GM21619 (cell line): ENCODE results near the gene CALCOCO1.
"Not testable (repeated sequence)": the region's sequence is repeated elsewhere in the genome, so short reads cannot be mapped to it uniquely, and the experiment has no call there.

Experiments
- ATAC-seq: cut with Tn5 transposase; IDR thresholded peaks from one replicate; pipeline ENCODE4 v1.9.1; 2021; ENCODE audit not compliant: unreplicated experiment

CALCOCO1 gene

DNA sequence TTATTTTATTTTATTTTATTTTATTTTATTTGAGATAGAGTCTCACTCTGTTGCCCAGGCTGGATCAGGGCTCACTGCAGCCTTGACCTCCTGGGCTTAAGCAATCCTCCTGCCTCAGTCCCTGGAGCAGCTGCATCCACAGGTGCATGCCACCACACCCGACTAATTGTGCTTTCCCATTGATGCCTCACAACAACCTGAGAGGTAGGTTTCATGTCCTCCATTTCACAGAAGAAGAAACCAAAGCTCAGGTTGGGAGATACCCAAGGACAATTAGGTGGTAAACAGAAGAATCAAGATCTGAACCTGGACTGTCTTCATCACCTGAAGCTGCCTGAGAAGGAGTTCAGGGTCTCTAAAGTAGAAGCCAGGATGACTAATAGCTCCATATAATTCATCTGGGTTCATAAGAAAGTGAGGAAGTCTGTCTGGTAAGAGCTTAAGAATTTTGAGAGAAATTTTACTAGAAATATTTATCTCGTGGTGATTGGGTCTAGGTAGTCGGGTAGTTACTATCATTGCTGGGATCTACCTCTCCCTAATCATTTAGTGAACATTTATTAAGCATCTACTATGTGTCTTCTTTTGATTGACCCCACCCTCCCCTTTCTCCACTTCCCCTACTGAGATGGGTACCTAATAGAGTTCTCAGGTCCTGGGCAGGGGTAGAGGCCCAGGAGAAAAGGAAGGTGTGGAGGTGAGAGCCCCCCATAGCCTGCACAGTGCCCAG is 28.1 kb downstream of the CALCOCO1 start:
- ATAC-seq = no peak

DNA sequence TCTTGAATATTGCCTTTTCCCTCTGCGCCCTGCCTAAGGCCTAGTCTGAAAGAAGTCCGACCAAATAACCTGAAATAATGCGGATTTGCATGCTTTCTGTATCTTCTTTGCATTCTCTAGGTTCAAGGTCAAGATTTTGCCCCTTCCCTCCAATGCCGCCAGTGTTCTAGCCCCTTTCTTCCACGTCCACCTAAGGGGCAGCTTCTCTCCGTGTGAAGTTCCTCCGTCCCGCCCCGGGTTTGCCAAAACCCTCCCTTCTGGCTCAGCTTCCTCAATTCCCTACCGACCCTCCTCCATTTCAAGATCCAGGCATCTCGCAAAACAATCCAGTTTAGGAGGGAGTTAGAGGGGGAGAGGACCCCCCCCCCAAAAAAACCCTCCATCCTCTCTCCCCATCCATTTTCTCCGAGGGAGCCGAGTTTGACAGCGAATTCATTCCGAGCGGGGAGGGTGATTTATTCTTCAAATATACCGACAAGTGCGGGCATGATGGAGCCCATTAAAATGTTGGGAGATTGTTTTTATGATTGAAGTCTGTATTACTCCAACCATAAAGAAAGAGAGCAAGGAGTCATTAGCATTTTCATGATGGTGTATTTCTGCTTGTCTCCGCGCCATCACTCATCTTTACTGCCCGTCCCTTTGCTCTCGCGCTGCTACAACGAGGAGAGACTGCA is 30.5 kb downstream of the CALCOCO1 start:
- ATAC-seq = no peak

DNA sequence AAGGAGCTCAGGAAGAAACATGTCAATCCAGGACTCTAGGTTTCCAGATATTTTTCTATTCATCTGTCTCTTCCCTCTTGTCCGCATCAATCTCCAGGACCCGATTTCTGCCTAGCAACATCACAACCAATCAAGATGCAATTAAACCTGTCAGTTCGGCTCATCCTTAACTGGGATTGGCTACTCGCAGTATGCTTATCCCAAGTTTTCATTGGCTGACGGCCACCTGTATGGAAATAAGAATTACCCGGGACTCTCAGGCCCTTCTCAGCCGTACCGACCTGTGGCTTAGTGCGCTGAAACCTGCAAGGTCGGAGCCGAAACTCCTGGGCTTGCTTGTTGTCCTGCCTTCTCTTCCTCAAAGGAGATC is 31.0 kb downstream of the CALCOCO1 start:
- ATAC-seq = no peak

DNA sequence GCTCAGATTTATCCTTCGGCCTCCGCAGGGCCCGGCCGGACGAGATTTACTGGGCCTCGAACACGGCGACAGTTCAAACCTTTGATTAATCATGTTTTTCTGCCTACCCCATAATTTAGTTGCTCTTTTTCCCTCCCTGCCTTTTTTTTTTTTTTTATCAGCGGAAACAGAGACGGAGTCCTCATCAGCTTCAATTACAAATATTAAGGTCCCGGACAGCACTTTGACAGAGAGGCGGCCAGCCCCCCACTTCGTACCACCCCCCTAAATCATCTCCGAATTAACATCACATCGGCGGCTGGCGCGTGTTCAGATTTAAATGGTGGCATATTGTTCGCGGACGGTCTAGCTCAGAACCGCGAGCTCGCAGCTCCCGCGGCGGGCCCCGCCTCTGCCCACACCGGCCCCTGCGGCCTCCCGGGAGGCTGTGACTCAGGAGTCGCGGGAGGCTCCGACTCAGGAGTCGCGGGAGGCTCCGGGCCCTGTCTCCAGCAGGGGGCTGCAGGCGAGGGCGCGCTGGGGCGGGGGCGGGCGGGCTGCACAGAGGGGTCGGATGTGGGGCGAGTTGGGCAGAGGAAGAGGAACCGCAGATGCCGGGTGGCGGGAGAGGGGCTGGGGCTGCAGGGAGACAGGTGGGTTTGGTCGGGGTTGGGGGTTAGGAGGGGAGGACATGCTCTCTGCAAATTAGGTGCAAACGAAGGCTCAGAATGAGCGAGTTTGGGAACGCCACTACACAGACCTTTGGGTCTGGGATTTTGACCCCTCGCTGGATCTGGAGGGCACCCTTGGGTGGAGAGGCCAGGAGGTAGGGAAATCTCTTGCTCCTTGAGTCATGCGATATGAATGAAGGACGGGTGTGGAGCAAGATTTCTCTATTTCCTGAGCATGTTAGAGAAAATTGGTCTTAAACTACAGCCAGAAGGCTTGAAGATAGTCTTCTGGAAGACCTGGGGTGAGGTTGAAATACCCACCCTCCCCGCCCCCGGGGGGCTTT is 31.8 kb downstream of the CALCOCO1 start:
- no peak for ATAC-seq

DNA sequence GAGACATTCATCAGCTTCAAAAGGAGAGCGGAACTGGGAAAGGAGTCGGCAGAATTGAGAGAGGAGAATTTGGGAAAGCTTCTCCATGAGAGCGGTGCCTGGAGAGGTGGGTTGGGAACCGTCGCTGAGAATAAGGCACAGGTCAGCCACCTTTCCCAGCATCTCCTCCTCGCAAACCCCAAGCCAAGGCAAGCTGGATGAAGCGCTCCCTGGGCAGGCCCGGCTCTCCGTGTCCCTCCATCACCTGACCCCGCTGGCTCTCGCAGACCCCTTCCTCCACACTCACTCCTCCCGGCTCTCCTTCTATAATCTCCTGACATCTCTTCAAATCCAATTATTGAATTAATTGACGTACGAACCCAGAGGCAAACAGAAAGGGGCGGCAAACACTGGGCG is 32.5 kb downstream of the CALCOCO1 start:
- no peak for ATAC-seq

DNA sequence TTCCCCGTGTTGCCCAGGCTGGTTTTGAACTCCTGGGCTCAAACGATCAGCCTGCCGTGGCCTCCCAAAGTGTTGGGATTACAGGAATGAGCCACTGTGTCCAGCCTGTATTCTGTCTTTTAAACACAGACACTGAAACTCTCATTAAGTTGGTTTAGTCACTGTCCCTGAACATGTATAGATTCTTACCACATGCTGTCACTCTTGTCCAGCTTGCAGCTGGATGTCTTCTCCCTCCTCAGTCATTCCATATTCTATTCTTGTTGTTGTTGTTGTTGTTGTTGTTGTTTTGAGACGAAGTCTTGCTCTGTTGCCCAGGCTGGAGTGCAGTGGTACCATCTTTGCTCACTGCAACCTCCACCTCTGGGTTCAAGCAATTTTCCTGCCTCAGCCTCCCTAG is 39.1 kb downstream of the CALCOCO1 start:
- ATAC-seq = no peak

DNA sequence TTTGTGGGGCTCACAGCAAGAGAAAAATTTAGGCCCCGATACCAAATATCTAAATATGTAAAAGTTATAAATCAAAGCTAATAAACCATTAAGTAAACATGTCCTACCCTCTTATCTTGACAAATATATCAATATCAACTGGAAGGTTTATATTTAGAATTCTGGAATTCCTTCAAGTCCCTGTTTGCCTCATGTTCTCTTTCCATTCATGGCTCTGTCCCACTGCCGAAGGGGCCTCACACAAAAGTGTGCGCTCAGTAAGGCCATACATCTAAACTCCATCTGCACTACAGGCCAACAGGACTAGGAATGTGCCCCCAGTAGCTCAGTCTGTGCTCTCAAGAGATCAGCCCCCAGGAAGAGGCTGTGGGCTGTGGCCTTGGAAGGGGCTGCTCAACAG is 40.8 kb downstream of the CALCOCO1 start:
- ATAC-seq = no peak

DNA sequence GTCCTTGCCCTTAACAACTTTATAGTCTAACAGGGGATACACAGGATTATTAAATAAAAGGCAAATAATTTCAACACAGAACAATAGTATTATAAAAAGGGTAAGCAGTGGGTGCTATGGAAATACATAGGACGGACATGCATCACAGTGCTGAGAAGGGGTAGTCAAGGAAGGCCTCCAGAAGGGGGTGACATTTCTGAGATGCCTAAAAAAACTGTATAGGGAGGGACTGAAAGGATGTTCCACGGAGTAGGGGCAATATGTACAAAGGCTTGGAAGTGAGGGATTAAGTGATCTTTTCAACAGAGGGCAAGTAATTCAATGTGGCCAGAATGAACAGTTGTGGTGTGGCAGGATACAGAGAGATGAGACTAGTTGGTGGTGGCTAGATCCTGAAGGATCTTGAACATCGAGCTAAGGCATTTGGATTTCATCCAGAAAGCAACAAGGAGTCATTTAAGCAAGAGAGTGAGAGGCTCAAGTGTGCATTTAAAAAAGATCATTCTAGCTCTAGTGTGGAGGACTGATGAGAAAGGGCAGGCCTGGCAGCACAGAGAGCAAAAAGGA is 42.5 kb downstream of the CALCOCO1 start:
- no peak for ATAC-seq

DNA sequence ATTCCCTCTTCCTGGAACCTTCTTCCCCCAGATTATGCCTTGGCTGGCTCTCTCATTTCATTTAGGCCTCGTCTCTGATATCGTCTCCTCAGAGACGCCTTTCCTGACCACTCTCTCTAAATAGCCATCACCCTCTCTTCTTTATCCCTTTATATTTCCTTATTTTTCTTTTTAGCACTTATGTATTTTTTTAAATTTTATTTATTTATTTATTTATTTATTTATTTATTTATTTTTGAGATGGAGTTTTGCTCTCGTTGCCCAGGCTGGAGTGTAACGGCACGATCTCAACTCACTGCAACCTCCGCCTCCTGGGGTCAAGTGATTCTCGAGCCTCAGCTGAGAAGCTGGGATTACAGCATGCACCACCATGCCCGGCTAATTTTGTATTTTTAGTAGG is 43.3 kb downstream of the CALCOCO1 start:
- ATAC-seq = no peak

DNA sequence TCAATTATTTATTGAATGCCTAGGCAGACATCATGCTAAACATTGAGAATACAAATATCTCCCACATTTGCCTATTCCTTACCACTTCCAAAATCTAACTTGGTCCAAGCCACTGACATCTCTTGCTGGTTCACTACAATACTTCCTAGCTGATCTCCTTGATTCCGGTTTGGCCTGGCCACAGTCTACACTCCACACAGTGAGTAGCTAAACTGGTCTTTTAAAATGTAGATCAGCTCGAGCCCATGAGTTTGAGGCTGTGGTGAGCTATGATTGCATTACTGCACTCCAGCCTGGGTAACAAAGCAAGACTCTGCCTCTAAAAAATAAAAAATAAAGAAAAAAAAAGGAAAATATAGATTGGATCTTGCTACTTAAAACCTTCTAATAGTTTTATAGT is 43.8 kb downstream of the CALCOCO1 start:
- ATAC-seq = no peak

DNA sequence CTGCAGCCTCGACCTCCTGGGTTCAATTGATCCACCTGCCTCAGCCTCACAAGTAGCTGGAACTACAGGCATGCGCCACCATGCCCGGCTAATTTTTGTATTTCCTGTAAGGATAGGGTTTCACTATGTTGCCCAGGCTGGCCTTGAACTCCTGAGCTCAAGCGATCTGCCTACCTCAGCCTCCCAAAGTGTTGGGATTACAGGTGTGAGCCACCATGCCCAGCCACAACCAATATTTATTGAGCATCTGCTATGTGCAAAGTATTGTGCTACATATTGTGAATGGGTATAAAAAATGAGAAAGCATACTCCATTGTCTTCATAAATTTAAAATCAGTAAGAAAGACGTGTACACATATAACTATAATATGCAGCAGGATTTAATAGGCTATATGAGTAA is 47.2 kb downstream of the CALCOCO1 start:
- ATAC-seq = not testable (repeated sequence)

DNA sequence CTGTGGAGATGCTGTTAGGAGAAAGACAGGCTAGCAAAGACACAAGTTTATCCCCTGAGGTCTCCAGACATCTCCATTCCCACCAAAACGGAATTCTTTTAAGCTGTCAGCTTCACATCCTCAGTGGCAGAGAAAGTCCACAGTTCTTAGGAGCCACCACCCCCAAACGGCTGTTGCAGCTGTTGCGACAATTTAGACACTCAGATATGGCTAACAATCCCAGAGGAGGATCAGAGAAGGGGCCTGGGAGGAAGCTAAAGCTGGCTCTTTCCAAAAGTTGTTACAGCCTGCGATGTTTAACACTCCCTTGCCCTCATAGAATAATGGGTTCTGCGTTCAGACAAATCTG is 49.5 kb downstream of the CALCOCO1 start:
- no peak for ATAC-seq

DNA sequence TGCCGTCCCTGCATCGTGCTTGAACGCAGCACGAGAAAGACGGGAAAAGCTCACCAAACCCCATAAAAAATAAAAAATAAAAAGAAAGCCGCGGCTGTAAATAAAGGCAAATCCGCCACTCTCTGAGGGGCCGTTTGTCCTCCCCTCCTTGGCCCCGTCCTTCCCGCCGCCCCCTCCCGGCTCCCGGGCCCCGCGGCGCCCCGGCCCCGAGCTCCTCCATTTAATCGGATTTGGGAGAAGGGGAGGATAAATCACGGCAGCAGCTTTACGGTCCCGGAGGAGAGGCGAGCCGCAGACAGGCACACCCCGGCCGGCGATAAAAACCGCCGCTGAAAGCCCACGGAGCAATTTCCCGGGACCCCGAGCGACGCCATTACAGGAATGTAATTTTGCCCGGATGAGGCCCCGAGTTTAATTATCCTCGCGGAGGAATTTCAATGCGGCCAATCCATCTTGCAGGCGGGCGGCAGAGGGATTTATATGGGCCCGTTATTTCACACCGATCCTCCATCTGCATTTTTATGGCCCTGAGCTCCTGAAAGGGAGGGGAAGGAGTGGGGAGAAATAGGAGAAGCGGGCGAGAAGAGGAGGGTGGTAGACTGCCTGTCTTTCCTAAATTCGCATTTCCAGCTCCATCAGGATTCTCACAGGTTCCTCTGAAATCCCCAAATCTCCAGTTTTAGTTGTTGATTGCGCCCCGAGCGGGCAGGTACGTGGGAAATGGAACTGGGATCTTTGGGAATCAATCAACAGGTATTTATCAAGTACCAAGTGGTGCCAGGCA is 50.0 kb downstream of the CALCOCO1 start:
- no peak for ATAC-seq

DNA sequence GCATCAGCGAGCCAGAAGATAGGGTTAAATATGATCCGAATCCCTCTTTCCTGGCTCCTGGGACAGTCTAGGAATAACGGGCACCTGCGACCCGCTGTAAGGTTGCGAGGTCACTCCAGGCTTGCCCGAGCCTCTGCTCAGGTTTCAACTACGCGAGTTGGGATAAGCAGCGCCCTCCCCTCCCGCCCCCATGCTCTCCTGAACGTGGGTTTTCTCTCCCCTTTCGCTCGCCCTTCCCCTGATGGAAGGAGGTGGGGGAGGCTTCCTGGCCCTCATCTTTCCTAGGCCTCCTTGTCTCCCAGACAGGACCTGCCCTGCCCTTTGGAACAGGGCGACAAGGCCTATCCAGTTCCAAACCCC is 50.6 kb downstream of the CALCOCO1 start:
- ATAC-seq = no peak

DNA sequence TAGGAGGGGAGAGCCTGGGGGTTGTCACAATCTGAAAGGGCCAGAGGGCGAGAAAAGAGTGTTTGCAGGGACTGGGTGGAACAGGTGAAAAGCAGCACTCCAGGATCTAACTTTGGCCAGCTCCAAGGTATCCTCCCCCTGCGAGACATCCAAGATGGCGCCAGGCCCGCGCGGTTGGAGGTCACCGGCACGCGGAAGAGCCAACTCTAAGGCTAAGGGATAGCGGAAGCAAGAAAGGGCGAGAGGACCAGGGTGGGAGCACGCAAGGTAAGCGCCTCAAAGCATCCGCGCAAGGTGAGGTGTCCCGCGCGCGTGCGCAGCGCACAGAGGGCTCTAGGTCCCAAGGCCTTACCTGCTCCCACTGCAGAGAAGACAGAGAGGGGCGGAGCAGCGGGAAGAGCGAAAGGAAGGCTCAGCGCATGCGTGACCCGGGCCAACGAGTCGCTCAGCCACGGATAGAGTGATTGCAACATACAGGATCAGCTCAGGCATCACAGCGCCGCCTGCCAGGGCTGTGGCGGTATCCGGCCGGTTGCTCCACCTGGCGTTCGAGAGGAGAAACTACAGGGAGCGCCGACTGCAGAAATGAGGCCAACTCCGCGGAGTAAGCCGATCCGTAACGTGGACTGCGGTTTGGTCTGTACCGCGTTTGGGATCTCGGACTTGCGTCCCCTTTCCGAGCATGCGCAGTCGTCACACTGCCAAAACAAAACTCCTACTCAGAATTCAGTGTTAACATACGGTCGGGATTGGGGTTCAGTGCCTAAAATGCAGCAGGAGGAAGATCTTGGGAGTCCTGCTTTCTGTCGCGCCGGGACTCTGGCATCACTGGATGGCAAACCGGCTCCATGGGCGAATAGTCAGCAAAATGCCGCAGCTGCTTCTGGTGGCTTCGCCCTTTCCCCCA is 51.3 kb downstream of the CALCOCO1 start, which contains the start of gene ATP5MC2:
Gene ATP5MC2 (minus strand): TSS at position 383 of the 907 bp plus-strand sequence. CDS start 3,469 bp downstream, outside the sequence.
- ATAC-seq = peak; percentile 94

DNA sequence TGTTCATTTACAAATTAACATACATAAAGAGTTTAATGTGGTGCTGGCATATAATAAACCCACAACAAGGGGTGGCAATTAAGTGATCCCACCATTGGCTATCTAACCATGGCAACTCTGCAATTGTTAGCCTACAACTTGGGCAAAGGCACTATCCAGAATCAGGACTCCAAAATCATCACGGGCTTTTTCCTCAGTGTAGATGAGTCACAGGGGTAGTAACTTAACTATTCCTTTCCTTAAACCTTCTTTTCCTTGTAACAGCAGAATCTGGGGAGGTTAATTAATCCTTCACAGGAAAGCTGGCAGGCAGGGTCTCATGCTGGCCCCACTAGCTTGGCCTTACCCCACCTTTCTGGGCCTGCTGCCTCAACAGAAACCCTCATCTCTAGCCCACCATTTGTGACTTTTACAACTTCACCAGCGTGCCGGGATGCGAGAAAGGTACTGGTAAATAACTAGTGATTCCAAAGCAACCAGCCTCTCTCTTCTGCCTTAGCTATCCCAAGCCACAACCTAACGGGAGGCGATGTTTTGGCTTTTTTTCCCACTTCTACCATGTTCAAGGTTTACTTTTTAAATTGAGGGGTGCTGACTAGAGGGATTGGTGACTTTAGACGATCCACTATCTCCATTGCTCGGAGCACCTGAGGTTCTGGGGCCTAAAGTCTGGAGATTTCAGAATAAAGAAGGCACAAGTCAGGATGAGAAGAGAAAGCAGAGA is 52.1 kb downstream of the CALCOCO1 start:
- no peak for ATAC-seq

DNA sequence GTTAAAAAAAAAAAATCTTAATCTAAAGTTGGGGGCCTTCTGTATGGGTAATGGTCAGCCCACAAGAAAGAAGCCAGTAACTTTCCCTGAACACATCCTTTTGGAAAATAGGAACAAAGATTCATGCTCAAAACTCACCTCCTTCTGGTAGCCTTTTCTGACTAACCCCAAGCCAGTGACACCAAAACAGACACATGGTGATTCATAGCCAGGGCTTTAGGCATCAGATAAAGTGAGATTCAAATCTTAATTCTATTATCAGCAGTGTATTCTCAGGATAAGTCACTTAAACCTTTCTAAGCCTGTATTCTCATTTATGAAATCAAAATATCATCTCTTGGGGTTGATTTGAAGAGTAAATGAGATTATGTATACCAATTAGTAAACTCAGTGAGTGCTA is 56.3 kb downstream of the CALCOCO1 start:
- no peak for ATAC-seq

DNA sequence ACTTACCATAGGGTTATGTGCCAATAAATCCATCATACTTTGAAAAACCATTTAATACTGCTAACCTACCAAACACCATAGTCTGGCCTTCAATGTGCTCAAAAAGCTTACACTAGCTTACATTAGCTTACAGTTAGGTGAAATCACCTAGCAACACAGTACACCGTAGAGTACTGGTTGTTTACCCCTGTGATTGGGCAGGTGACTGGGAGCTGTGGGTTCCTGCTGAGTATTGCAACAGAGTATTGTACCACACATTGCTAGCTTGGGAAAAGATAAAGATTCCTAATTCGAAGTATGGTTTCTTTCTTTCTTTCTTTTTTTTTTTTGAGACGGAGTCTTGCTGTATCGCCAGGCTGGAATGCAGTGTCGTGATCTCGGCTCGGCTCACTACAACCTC is 56.9 kb downstream of the CALCOCO1 start:
- no peak for ATAC-seq

DNA sequence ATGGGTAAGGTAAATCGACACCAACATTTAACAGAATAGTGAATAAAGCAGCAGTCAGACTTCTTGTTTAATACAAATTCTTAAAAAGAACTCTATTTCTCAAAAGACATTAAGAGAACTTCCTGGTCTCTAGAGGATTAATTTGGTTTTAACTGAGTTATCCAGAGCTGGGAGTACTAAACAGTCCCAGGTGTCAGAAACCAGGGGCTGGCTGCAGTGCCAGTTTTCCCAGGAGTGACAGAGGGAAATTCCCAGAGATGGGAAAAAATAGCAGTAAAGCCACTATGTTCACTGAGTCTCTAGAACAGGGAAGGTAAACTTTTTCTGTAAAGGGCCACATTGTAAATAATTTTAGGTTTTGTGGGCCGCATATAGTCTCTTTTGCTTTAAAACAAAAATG is 60.2 kb downstream of the CALCOCO1 start:
- ATAC-seq = no peak
